Calu3 (cell line): ENCODE results near the gene S1PR5. TPM values are rescaled to one million over a fixed set of nuclear protein-coding genes. Genes with fewer than 3 reads are reported as not detected.

ENCODE experiments used
- BruUV-seq: library from RNA; stranded (reverse); fragments of 400-500 nt; replicated peaks from 2 replicates; lab custom pipeline; 2021; lab: Mats Ljungman, UMichigan
- CTCF ChIA-PET: fragments of 300-600 bp; sonication (Branson Sonifier 250); formaldehyde crosslinking; loops from one replicate; lab custom pipeline; 2022; ENCODE audit warnings: antibody characterized with exemption; lab: Charles Lee
- DNase-seq: peaks from one replicate; pipeline ENCODE4 v3.0.0; 2022
- H3K27ac Mint-ChIP-seq: one replicate; pipeline ENCODE4 v1.8.0; 2022; ENCODE audit warnings: mixed read lengths; ENCODE audit not compliant: unreplicated experiment
- H3K27me3 Mint-ChIP-seq: one replicate; pipeline ENCODE4 v1.8.0; 2022; ENCODE audit warnings: mixed read lengths; ENCODE audit not compliant: unreplicated experiment
- H3K36me3 Mint-ChIP-seq: one replicate; pipeline ENCODE4 v1.8.0; 2022; ENCODE audit warnings: mild to moderate bottlenecking, moderate library complexity, mixed read lengths; ENCODE audit not compliant: insufficient read depth, unreplicated experiment
- H3K4me1 Mint-ChIP-seq: one replicate; pipeline ENCODE4 v1.8.0; 2022; ENCODE audit warnings: mild to moderate bottlenecking, low read depth, mixed read lengths; ENCODE audit not compliant: unreplicated experiment
- H3K4me3 Mint-ChIP-seq: one replicate; pipeline ENCODE4 v1.8.0; 2022; ENCODE audit warnings: mild to moderate bottlenecking, low read depth, moderate library complexity, mixed read lengths; ENCODE audit not compliant: unreplicated experiment
- H3K9me3 Mint-ChIP-seq: one replicate; pipeline ENCODE4 v1.8.0; 2022; ENCODE audit warnings: low read depth, mixed read lengths; ENCODE audit not compliant: unreplicated experiment
- intact Hi-C: fragments of 100-400 bp; cut with micrococcal nuclease; formaldehyde crosslinking; loops from one replicate; pipeline ENCODE4 v1.10.0; 2022; ENCODE audit not compliant: unreplicated experiment
- total RNA-seq: library from RNA; stranded (reverse); gene quantifications from 2 replicates; pipeline ENCODE4 v1.2.3, GENCODE V29; 2022
- TF ChIP-seq, protein P1 (sequence below): fragments of 200-600 bp; IDR thresholded peaks from one replicate; pipeline ENCODE4 v1.8.0; 2022; ENCODE audit warnings: antibody characterized with exemption; ENCODE audit not compliant: unreplicated experiment

S1PR5 gene
- total RNA-seq, 1 experiment from 2014 or later = not detected

DNA sequence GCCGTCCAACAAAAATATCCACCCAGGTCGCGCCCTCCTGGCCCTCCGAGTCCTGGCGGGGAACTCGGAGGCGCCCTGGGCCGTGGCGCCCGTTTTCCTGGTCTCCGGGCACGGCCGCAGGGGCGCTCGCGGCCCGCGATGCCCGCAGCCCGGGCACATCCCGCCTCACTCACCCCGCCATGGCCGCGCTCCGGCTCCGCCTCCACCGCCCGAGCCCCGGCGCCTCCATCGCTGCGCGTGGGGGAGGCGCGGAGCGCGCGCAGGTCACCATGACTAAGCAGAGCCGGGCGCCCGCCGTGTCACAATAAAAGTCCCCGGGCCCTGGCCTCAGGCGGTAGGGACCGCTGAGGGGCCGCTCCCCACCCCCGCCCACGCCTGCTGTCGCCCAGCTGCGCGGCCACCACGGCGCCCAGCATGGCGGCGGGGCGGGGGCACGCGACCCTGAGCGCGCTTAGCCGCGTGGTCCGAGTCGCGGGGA is 14.7 kb downstream of the S1PR5 start:
- intact Hi-C loops = no loop called here
- Mint-ChIP-seq H3K4me3 (peak overlapping the region; percentile 85), H3K36me3 (peaks cover 27% of the 10 kb centered on the region), H3K9me3 (no peaks in the 10 kb centered on the region), H3K27me3 (no peaks in the 10 kb centered on the region), H3K4me1 (peaks cover 13% of the 10 kb centered on the region), H3K27ac (peak overlapping the region; percentile 82)
- BruUV-seq = no TSS peak
- DNase-seq = peak; percentile 90
- CTCF ChIA-PET = interaction anchor here (0.6 kb wide), 1 partner anchor 55 kb away, joined by 10 read pairs; no protein-coding TSS in a partner anchor
- TF ChIP-seq, protein P1, sequence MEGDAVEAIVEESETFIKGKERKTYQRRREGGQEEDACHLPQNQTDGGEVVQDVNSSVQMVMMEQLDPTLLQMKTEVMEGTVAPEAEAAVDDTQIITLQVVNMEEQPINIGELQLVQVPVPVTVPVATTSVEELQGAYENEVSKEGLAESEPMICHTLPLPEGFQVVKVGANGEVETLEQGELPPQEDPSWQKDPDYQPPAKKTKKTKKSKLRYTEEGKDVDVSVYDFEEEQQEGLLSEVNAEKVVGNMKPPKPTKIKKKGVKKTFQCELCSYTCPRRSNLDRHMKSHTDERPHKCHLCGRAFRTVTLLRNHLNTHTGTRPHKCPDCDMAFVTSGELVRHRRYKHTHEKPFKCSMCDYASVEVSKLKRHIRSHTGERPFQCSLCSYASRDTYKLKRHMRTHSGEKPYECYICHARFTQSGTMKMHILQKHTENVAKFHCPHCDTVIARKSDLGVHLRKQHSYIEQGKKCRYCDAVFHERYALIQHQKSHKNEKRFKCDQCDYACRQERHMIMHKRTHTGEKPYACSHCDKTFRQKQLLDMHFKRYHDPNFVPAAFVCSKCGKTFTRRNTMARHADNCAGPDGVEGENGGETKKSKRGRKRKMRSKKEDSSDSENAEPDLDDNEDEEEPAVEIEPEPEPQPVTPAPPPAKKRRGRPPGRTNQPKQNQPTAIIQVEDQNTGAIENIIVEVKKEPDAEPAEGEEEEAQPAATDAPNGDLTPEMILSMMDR = no peak

DNA sequence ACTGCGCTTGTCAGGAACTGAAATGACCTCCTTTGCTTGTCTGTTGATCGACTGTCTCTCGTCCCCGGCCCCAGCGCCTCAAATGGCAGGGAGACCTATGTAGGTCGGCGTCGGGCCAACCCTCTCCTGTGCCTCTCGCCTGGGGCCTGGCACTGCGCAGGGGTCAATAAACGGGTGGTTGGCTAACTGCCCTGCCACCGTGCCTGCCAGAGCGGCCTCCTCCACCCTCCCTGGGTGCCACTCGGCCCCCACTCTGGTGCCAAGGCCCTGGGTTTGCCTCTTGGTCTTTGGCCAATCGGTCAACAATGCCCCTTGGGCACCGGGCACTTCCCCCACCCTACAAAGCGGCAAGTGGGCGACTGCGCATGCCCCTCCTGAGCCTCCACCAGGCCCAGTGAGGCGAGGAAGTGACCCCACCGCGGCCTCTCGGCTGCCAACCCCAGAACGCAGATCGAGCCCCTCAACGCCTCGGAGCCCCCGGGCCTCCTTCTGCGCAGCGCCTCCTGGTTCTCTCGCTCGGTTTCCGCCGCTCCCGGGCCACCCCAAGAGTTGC is 15.2 kb downstream of the S1PR5 start:
- no peaks in the 10 kb centered on the region for H3K9me3 Mint-ChIP-seq
- peaks cover 13% of the 10 kb centered on the region for H3K4me1 Mint-ChIP-seq
- peak; percentile 61 for DNase-seq
- no peaks in the 10 kb centered on the region for H3K27me3 Mint-ChIP-seq
- TSS peak; percentile 51 for BruUV-seq
- peak overlapping the region; percentile 82 for H3K27ac Mint-ChIP-seq
- intact Hi-C loops = no loop called here
- CTCF ChIA-PET = no interaction called here
- H3K4me3 Mint-ChIP-seq = peak overlapping the region; percentile 85
- TF ChIP-seq, protein P1 = no peak
- H3K36me3 Mint-ChIP-seq = peaks cover 27% of the 10 kb centered on the region

GRCh38 chr19:10500247-10500592 is 17.0 kb downstream of the S1PR5 start:
- TF ChIP-seq, protein P1 = no peak
- H3K9me3 Mint-ChIP-seq = no peaks in the 10 kb centered on the region
- peaks cover 27% of the 10 kb centered on the region for H3K36me3 Mint-ChIP-seq
- peaks cover 13% of the 10 kb centered on the region for H3K4me1 Mint-ChIP-seq
- no peak overlapping the region for H3K4me3 Mint-ChIP-seq
- no peak overlapping the region for H3K27ac Mint-ChIP-seq
- DNase-seq = no peak
- CTCF ChIA-PET = no interaction called here
- H3K27me3 Mint-ChIP-seq = no peaks in the 10 kb centered on the region
- no TSS peak for BruUV-seq
- intact Hi-C loops = no loop called here

- intact Hi-C loops = no loop called here
- H3K36me3 Mint-ChIP-seq = peaks cover 27% of the 10 kb centered on the region
- no peak overlapping the region for H3K4me3 Mint-ChIP-seq
- peaks cover 13% of the 10 kb centered on the region for H3K4me1 Mint-ChIP-seq
- BruUV-seq = no TSS peak
- CTCF ChIA-PET = no interaction called here
- no peak for DNase-seq
- no peaks in the 10 kb centered on the region for H3K27me3 Mint-ChIP-seq
- H3K27ac Mint-ChIP-seq = no peak overlapping the region
- no peaks in the 10 kb centered on the region for H3K9me3 Mint-ChIP-seq
- TF ChIP-seq, protein P1 = no peak
Observed at GRCh38 chr19:10499550-10500246, 17.5 kb downstream of the S1PR5 start.
